HG03575 (cell line): ENCODE measurements around the gene PFN4.
"Not testable (repeated sequence)": the region's sequence is repeated elsewhere in the genome, so short reads cannot be mapped to it uniquely, and the experiment has no call there.

ENCODE experiments used
- ATAC-seq: cut with Tn5 transposase; IDR thresholded peaks from one replicate; pipeline ENCODE4 v1.9.1; 2021; ENCODE audit not compliant: unreplicated experiment, insufficient number of reproducible peaks, low FRiP score; ENCODE audit errors: extremely low read depth

The PFN4 gene

GRCh38 chr2:24123195-24123921 is at the start of gene PFN4, which contains the start of gene FAM228B:
TSS of gene PFN4 (minus strand) at chr2:24123334. CDS start at chr2:24122535, 799 bp downstream.
TSS of gene FAM228B (plus strand) at chr2:24123469. CDS start at chr2:24124362, 893 bp downstream.
- peak; percentile 38 for ATAC-seq

- no peak for ATAC-seq
These were observed 45.9 kb upstream of the PFN4 start for GRCh38 chr2:24169023-24169422.

GRCh38 chr2:24164416-24164973 is 41.4 kb upstream of the PFN4 start:
- ATAC-seq: no peak

- no peak for ATAC-seq
These were observed 40.5 kb upstream of the PFN4 start for GRCh38 chr2:24163601-24164000.

- no peak for ATAC-seq
These were observed 40.1 kb upstream of the PFN4 start for GRCh38 chr2:24163186-24163585.

- no peak for ATAC-seq
These were observed 39.4 kb upstream of the PFN4 start for GRCh38 chr2:24162494-24162893.

GRCh38 chr2:24160761-24161160 is 37.6 kb upstream of the PFN4 start:
- ATAC-seq: no peak

- no peak for ATAC-seq
These were observed 36.6 kb upstream of the PFN4 start for GRCh38 chr2:24159708-24160107.

- ATAC-seq: no peak
These were observed 35.0 kb upstream of the PFN4 start for GRCh38 chr2:24158131-24158530.

GRCh38 chr2:24153478-24153877 is 30.3 kb upstream of the PFN4 start:
- ATAC-seq: no peak

- no peak for ATAC-seq
These were observed 29.5 kb upstream of the PFN4 start for GRCh38 chr2:24152413-24153197.

- no peak for ATAC-seq
These were observed 24.2 kb upstream of the PFN4 start for GRCh38 chr2:24147364-24147763.

- ATAC-seq: not testable (repeated sequence)
These were observed 17.2 kb upstream of the PFN4 start for GRCh38 chr2:24140305-24140704.

- no peak for ATAC-seq
These were observed 9.4 kb upstream of the PFN4 start for GRCh38 chr2:24132543-24132942.

GRCh38 chr2:24125956-24126355 is 2.8 kb upstream of the PFN4 start:
- no peak for ATAC-seq

GRCh38 chr2:24123922-24124580 is 917 bp upstream of the PFN4 start:
- ATAC-seq: no peak

GRCh38 chr2:24122366-24123194 is 554 bp downstream of the PFN4 start:
- no peak for ATAC-seq

GRCh38 chr2:24121469-24121868 is 1.7 kb downstream of the PFN4 start:
- ATAC-seq: no peak

- no peak for ATAC-seq
These were observed 2.1 kb downstream of the PFN4 start for GRCh38 chr2:24121066-24121465.
